PFSK-1 (cell line): Measurements from ENCODE around the gene SIGLEC9.

Experiments used
- FOXP2 ChIP-seq: optimal IDR thresholded peaks from 2 replicates; pipeline ENCODE3; 2011; ENCODE audit warnings: borderline replicate concordance, control low read depth, inconsistent platforms; ENCODE audit not compliant: insufficient read depth; ENCODE audit errors: extremely low read length, extremely low read depth
- POLR2AphosphoS5 ChIP-seq: IDR thresholded peaks from 2 replicates; pipeline ENCODE4 v1.6.1; 2012; ENCODE audit warnings: low read depth, mild to moderate bottlenecking, control low read depth, low read length, moderate library complexity
- SIN3A ChIP-seq: IDR thresholded peaks from 2 replicates; pipeline ENCODE4 v1.6.1; 2012; ENCODE audit warnings: mild to moderate bottlenecking, low read length, moderate library complexity, borderline replicate concordance; ENCODE audit not compliant: insufficient read depth
- TAF1 ChIP-seq: IDR thresholded peaks from 2 replicates; pipeline ENCODE4 v1.6.1; 2012; ENCODE audit warnings: low read length, control low read depth, borderline replicate concordance; ENCODE audit not compliant: insufficient read depth
- TF ChIP-seq, protein P1 (sequence below), 2 experiments: IDR thresholded peaks; 2 replicates each; pipeline versions ENCODE4 v1.6.1 to v1.8.0; 2011 to 2012; ENCODE audit warnings: low read depth in 2 of 2, low read length in 2 of 2, control low read depth in 1 of 2, inconsistent platforms in 1 of 2, mild to moderate bottlenecking in 1 of 2, moderate library complexity in 1 of 2; ENCODE audit not compliant: insufficient read depth in 1 of 2

SIGLEC9 gene

GRCh38 chr19:51100601-51101000 is 24.1 kb upstream of the SIGLEC9 start:
- no peak for TF ChIP-seq TAF1
- TF ChIP-seq, protein P1, sequence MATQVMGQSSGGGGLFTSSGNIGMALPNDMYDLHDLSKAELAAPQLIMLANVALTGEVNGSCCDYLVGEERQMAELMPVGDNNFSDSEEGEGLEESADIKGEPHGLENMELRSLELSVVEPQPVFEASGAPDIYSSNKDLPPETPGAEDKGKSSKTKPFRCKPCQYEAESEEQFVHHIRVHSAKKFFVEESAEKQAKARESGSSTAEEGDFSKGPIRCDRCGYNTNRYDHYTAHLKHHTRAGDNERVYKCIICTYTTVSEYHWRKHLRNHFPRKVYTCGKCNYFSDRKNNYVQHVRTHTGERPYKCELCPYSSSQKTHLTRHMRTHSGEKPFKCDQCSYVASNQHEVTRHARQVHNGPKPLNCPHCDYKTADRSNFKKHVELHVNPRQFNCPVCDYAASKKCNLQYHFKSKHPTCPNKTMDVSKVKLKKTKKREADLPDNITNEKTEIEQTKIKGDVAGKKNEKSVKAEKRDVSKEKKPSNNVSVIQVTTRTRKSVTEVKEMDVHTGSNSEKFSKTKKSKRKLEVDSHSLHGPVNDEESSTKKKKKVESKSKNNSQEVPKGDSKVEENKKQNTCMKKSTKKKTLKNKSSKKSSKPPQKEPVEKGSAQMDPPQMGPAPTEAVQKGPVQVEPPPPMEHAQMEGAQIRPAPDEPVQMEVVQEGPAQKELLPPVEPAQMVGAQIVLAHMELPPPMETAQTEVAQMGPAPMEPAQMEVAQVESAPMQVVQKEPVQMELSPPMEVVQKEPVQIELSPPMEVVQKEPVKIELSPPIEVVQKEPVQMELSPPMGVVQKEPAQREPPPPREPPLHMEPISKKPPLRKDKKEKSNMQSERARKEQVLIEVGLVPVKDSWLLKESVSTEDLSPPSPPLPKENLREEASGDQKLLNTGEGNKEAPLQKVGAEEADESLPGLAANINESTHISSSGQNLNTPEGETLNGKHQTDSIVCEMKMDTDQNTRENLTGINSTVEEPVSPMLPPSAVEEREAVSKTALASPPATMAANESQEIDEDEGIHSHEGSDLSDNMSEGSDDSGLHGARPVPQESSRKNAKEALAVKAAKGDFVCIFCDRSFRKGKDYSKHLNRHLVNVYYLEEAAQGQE (IDR thresholded peaks at IDR 0.05; ENCODE audit: insufficient read depth in 1 of 2, low read depth in 2 of 2, low read length in 2 of 2), result no peak
- TF ChIP-seq POLR2AphosphoS5, result no peak
- TF ChIP-seq SIN3A, result no peak
- no peak for TF ChIP-seq FOXP2

- no peak for TF ChIP-seq TAF1
Measured at GRCh38 chr19:51101171-51101865, 23.4 kb upstream of the SIGLEC9 start.

DNA sequence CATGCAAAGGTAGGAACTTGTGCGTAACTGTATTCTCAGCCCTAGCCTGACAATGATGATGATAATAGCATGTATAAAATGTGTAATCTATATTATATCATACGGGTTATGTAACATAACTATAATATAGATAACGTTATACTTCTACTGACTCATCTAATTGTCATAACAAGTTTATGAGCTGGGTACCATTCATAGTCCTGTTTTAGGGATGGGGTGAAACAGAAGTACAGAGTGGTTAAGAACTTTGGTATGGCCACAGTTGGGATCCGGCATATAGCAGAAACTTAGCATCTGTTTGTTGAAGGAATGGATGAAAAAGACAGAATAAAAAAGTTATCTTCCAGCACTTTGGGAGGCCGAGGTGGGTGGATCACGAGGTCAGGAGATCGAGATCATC is 21.7 kb upstream of the SIGLEC9 start:
- TF ChIP-seq POLR2AphosphoS5 (no peak), FOXP2 (no peak), SIN3A (no peak), TAF1 (no peak)
- TF ChIP-seq, protein P1 (IDR thresholded peaks at IDR 0.05; ENCODE audit: insufficient read depth in 1 of 2, low read depth in 2 of 2, low read length in 2 of 2), result no peak

DNA sequence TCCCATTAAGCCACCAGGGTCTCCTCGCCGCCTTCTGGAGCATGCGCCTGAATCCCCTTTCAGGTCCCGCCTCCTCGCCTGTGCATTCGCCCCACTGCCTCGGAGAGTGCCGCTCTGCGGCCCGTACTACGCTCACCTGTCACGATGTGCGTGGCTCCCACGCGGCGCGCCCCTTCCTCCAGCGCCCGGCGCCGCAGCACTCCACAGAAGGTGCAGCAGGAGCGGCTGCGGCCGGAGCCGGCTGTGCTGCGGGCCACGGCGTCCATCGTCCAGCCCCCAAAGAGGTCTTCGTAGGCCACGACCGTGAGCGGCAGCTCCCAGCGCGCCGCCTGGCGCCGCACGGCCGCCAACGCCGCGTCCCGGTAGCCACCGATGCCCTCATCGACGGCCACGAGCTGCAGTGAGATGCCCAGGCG is 20.8 kb upstream of the SIGLEC9 start:
- TF ChIP-seq, protein P1 (IDR thresholded peaks at IDR 0.05; ENCODE audit: insufficient read depth in 1 of 2, low read depth in 2 of 2, low read length in 2 of 2), result no peak
- TF ChIP-seq FOXP2 (no peak), TAF1 (no peak), POLR2AphosphoS5 (no peak), SIN3A (no peak)

DNA sequence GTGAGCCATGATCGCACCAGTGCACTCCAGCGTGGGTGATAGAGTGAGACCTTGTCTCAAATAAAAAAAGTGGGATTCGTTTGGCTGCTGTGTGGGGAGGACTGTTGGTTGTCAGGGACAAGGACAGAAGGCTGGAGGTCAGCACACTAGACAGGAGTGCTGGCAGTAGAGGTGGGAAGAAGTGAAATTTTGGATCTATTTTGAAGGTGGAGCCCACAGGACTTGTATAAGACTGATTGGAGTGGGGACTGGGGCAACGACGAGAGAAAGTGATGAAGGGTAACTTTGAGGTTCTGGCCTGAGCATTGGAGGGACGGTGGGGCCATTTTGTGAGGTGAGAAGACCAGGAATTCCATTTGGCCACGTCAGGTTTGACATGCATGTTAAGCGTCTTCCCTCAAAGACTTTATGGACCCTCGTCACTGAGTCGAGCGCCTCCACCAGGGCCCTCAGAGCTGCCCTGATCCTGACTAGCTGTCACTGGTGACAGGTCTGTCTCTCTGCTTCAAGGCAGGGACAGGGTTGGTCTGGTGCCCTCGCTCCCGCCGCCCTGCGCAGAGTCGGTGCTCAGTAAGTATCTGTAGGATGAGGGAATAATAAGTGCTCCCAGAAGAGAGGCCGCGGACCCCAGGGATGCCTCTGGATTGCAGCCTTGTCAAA is 17.2 kb upstream of the SIGLEC9 start:
- no peak for TF ChIP-seq TAF1
- TF ChIP-seq, protein P1 (IDR thresholded peaks at IDR 0.05; ENCODE audit: insufficient read depth in 1 of 2, low read depth in 2 of 2, low read length in 2 of 2), result no peak
- no peak for TF ChIP-seq FOXP2
- TF ChIP-seq SIN3A, result no peak
- TF ChIP-seq POLR2AphosphoS5, result no peak
